GM13976 (cell line): ENCODE measurements around the gene YY2.
"Not testable (repeated sequence)": the region's sequence is repeated elsewhere in the genome, so short reads cannot be mapped to it uniquely, and the experiment has no call there.

Experiments used
- DNase-seq: peaks from one replicate; pipeline ENCODE4 v3.0.0; 2012; ENCODE audit warnings: low spot score
- CTCF ChIP-seq: IDR thresholded peaks from 2 replicates; pipeline ENCODE4 v1.5.1; 2012; ENCODE audit warnings: borderline replicate concordance, mild to moderate bottlenecking; ENCODE audit not compliant: insufficient read depth; ENCODE audit errors: extremely low read depth, missing control alignments, control extremely low read depth
- in situ Hi-C: fragments of 300-500 bp; cut with MboI; formaldehyde crosslinking; loops from one replicate; pipeline ENCODE4 v1.12.0; 2022; ENCODE audit warnings: low sequenced_read_pairs, mixed read lengths, inconsistent platforms; ENCODE audit not compliant: unreplicated experiment

The YY2 gene

DNA sequence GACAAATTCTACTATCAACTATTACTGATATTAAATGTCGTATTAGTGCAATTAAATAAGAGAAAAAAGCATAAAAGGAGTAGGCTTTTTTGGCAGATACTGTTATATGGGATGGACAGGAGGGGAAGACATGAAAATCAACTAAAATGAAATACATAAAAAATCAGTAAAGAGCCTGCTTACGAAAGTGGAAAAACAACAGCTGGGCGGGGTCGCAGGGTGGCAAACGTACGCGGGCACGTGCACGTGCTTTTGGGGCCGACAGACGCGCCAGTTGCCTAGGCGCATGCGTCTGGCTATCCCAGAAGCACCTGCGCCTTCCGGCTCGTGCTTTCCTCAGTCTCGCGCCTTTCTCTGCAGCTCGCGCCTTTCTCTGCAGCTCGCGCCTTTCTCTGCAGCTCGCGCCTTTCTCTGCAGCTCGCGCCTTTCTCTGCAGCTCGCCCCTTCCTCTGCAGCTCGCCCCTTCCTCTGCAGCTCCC, at the start of gene YY2:
Gene YY2, plus strand, starts transcription at position 51 of the 479 bp plus-strand sequence. CDS start 498 bp downstream, outside the sequence.
- TF ChIP-seq CTCF, result no peak
- DNase-seq, result no peak
- in situ Hi-C loops, result no loop called here

GRCh38 chrX:21806691-21807090, 49.1 kb upstream of the YY2 start:
- TF ChIP-seq CTCF, result no peak
- in situ Hi-C loops, result no loop called here
- no peak for DNase-seq

DNA sequence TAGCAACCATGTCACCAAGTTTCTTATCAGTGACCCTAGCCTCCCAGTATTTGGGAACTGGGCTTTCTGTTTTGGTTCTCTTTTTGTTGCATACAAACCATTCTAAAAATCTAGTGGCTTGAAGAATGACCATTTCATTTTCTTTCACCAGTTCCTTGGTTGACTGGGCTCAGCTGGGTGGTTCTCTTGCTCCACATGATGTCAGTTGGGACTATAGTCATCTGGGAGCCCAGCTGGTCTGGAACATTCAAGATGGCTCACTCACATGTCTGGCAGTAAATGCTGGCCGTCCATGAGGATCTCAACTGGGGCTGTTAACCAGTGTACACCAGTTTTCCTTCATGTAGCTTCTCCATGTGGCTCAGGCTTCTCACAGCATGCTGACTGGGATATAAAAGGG, 44.0 kb upstream of the YY2 start:
- DNase-seq, result no peak
- TF ChIP-seq CTCF, result no peak
- in situ Hi-C loops, result no loop called here

- DNase-seq, result no peak
- in situ Hi-C loops, result no loop called here
- TF ChIP-seq CTCF, result no peak
These were observed 43.2 kb upstream of the YY2 start for GRCh38 chrX:21812628-21813027.

DNA sequence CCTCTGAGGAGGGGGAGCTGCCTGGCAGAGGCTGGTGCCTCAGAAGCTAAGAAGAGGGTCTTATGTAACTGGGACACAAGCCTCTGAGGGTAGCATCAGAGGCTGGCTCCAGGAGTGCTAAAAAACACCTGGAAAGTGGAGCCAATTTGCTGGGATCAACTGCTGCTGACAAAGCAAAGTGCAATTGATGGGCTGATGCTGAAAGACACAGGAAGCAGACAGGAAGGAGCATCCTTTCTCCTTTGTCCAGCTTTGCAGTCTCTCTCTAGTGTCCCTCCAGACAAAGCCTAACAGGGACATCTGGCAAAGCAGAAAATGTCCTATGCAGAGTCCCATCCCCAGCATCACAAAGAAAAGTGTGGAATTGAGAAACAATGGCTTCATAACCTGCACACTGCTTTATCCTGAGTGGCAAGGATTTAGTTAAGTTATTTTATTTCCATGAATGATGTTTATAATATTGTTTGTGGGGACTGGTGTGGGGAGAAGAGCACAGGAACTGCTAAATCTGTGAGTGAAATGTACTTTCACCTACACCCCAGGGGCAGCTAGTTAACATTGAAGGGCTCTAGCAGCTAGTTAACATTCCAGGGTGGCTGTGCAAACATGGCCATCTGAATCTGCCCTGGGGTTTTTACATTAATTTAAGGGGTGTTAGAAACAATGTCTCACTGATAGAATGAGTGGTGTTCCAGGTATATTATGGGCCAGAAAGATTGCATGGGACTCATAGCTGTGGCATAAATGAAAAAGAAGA, 42.0 kb upstream of the YY2 start:
- in situ Hi-C loops, result no loop called here
- no peak for TF ChIP-seq CTCF
- no peak for DNase-seq

GRCh38 chrX:21816136-21816535, 39.7 kb upstream of the YY2 start:
- TF ChIP-seq CTCF, result no peak
- DNase-seq, result no peak
- in situ Hi-C loops, result no loop called here

DNA sequence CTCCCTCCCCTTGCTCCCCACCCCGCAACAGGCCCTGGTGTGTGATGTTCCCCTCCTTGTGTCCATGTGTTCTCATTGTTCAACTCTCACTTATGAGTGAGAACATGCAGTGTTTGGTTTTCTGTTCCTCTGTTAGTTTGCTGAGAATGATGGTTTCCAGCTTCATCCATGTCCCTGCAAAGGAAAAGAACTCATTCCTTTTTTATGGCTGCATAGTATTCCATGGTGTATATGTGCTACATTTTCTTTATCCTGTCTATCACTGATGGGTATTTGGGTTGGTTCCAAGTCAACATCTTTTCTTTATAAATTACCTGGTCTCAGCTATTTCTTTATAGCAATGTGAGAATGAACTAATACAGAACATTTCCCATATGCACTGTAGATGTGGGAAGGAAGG, 35.6 kb upstream of the YY2 start:
- in situ Hi-C loops, DNase-seq: not testable (repeated sequence)
